Ishikawa (cell line): Measurements from ENCODE around the gene TTC13.

ENCODE experiments used
- CEBPB ChIP-seq: IDR thresholded peaks from 2 replicates; pipeline ENCODE4 v1.6.1; 2012
- CREB1 ChIP-seq: IDR thresholded peaks from 2 replicates; pipeline ENCODE4 v1.6.1; 2012; ENCODE audit warnings: low read depth
- EGR1 ChIP-seq: IDR thresholded peaks from 2 replicates; pipeline ENCODE4 v1.6.1; 2012
- EP300 ChIP-seq: IDR thresholded peaks from 2 replicates; pipeline ENCODE4 v1.6.1; 2012; ENCODE audit warnings: borderline replicate concordance
- FOXM1 ChIP-seq: IDR thresholded peaks from 2 replicates; pipeline ENCODE4 v1.6.1; 2012; ENCODE audit warnings: low read depth, borderline replicate concordance
- MAX ChIP-seq: IDR thresholded peaks from 2 replicates; pipeline ENCODE4 v1.6.1; 2012
- NFIC ChIP-seq: IDR thresholded peaks from 2 replicates; pipeline ENCODE4 v1.6.1; 2012
- RAD21 ChIP-seq: IDR thresholded peaks from 2 replicates; pipeline ENCODE4 v1.6.1; 2012; ENCODE audit warnings: low read depth
- REST ChIP-seq: IDR thresholded peaks from 2 replicates; pipeline ENCODE4 v1.6.1; 2012; ENCODE audit warnings: low read depth, mild to moderate bottlenecking
- TAF1 ChIP-seq: IDR thresholded peaks from 2 replicates; pipeline ENCODE4 v1.6.1; 2012; ENCODE audit warnings: low read depth, mild to moderate bottlenecking
- TCF12 ChIP-seq: IDR thresholded peaks from 2 replicates; pipeline ENCODE4 v1.6.1; 2012; ENCODE audit warnings: low read depth
- TEAD4 ChIP-seq: IDR thresholded peaks from 2 replicates; pipeline ENCODE4 v1.6.1; 2012
- USF1 ChIP-seq: IDR thresholded peaks from 2 replicates; pipeline ENCODE4 v1.6.1; 2012
- YY1 ChIP-seq: IDR thresholded peaks from 2 replicates; pipeline ENCODE4 v1.6.1; 2012; ENCODE audit warnings: low read depth
- ZBTB7A ChIP-seq: IDR thresholded peaks from 2 replicates; pipeline ENCODE4 v1.6.1; 2012; ENCODE audit warnings: low read depth

TTC13 gene

GRCh38 chr1:230864441-230864840 is 114.2 kb downstream of the TTC13 start:
- TF ChIP-seq USF1 (no peak), RAD21 (no peak), TAF1 (no peak), FOXM1 (no peak), CREB1 (no peak)

- TF ChIP-seq FOXM1 (no peak), USF1 (peak; percentile 60), TAF1 (no peak), MAX (peak; percentile 89), RAD21 (no peak), TCF12 (no peak), CEBPB (no peak)
These were observed 115.2 kb downstream of the TTC13 start for GRCh38 chr1:230863449-230863848.

DNA sequence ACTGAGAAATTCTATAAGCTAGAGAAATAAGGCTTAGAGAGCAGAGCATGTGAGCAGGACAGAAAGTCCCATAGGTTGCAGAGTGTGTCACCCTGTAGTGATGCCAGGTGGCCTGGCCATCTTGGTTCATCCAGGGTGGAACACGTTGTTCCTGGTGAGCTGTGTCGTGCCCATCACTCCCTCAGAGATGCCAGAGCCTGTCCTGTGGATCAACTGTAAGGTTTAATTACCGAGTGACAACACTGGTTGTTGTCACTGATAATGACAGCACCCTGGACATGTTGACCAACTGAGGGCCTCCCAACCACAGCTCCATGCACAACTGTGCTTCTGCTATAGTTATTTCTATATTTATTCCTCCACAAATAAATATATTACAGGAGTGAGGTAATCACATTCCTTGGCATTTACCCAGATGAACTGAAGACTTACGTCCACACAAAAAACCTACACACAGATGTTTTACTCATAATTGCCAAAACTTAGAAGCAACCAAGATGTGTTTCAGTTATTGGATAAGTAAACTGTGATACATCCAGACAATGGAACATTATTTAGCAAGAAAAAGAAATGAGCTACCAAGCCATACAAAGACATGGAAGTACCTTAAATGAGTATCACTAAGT is 116.6 kb downstream of the TTC13 start:
- TF ChIP-seq YY1: no peak
- TF ChIP-seq RAD21: no peak
- no peak for TF ChIP-seq ZBTB7A
- TF ChIP-seq MAX: no peak
- no peak for TF ChIP-seq FOXM1
- TF ChIP-seq TAF1: no peak

DNA sequence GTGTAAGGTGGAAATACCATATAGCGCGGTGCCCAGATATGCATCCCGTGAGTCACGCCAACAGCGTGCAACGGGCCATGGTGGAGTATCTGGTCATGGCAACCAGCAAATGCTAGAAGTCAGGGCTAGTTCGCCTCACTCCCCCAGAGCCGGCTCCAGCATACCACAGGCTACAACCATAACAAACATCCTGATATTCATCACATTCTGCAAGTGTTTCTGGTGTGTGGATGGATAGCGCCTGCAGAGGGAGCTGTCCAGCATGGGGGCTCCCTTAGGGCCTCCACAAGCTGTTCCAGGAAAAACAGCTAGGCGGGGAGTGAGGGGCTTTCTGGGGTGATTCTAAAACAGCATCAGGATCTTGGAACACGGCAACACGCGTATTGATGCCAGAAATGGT is 117.2 kb downstream of the TTC13 start:
- TF ChIP-seq RAD21 (no peak), CREB1 (no peak), EP300 (no peak), REST (peak; percentile 68)

DNA sequence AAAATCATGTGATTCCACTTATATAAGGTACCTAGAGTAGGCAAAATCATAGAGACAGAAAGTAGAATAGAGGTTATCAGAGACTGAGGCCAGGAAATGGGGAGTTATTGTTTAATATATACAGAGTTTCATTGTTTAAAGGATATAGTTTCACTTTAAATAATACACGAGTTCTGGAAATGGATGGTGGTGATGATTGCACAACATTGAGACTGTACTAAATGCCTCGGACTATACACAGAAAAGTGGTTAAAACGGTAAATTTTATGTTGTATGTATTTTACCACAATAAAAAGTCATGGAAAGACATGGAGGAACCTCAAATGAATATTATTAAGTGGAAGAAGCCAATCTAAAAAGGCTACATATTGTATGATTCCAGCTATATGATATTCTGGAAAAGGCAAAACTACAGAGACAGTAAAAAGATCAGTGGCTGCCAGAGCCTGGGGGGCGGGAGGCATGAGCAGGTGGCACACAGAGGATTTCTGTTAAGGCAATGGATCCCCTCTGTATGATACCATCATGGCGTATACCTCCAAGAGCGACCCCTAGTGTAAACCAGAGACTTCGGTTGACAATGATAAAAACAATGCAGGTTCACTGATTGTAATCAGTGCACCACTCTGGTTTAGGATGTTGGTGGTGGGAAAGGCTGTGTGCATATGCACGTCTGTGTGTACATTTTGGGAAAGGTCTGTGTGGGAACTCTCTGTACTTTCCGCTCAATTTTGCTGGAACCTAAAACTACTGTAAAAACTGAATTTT is 117.9 kb downstream of the TTC13 start:
- TF ChIP-seq NFIC (no peak), MAX (no peak), FOXM1 (no peak), CEBPB (no peak), TCF12 (no peak), TEAD4 (no peak), CREB1 (no peak), EGR1 (no peak), ZBTB7A (no peak), YY1 (no peak), RAD21 (no peak), EP300 (no peak), REST (no peak), TAF1 (no peak), USF1 (no peak)
